ENCODE data around the gene GTF3C2. TPM values are rescaled to one million over a fixed set of nuclear protein-coding genes. Genes with fewer than 3 reads are reported as not detected.

Gene GTF3C2
- total and polyA plus RNA-seq, 2 of the 13 experiments (the other 11 are each of a cell fraction or from before 2014, with no cell fraction given): 77.5 to 130 TPM

DNA sequence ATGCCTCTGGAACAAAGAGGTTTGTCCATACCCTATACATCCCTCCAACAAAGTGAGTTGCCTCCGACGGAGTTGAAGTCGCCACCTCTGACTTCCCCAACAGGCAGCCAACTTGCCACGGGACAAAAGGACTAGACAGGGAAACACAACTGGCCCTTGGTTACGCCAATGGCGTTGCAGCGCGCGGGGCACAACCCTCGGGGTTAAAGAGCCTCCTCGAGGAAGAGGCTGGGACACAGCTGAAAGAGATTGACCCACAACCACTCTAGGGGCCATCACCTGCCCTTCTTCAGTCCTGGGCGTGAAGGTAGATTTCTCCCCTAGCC lies 545 bp downstream of the GTF3C2 start (continued):
- TF ChIP-seq, protein P1, sequence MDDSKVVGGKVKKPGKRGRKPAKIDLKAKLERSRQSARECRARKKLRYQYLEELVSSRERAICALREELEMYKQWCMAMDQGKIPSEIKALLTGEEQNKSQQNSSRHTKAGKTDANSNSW (CRISPR knock-in tag; IDR thresholded peaks at IDR 0.05; ENCODE audit: borderline replicate concordance): 0 out of 2 replicates have a peak, but pooled peaks have one; percentile 13
- TF ChIP-seq, protein P2, sequence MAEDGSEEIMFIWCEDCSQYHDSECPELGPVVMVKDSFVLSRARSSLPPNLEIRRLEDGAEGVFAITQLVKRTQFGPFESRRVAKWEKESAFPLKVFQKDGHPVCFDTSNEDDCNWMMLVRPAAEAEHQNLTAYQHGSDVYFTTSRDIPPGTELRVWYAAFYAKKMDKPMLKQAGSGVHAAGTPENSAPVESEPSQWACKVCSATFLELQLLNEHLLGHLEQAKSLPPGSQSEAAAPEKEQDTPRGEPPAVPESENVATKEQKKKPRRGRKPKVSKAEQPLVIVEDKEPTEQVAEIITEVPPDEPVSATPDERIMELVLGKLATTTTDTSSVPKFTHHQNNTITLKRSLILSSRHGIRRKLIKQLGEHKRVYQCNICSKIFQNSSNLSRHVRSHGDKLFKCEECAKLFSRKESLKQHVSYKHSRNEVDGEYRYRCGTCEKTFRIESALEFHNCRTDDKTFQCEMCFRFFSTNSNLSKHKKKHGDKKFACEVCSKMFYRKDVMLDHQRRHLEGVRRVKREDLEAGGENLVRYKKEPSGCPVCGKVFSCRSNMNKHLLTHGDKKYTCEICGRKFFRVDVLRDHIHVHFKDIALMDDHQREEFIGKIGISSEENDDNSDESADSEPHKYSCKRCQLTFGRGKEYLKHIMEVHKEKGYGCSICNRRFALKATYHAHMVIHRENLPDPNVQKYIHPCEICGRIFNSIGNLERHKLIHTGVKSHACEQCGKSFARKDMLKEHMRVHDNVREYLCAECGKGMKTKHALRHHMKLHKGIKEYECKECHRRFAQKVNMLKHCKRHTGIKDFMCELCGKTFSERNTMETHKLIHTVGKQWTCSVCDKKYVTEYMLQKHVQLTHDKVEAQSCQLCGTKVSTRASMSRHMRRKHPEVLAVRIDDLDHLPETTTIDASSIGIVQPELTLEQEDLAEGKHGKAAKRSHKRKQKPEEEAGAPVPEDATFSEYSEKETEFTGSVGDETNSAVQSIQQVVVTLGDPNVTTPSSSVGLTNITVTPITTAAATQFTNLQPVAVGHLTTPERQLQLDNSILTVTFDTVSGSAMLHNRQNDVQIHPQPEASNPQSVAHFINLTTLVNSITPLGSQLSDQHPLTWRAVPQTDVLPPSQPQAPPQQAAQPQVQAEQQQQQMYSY (CRISPR knock-in tag; IDR thresholded peaks at IDR 0.05): peak; percentile 48; the same call in 1 of the 2 replicates
- TF ChIP-seq SNAI1 (CRISPR knock-in tag; IDR thresholded peaks at IDR 0.05; ENCODE audit: borderline replicate concordance) (0 out of 2 replicates have a peak, but pooled peaks have one; percentile 39), ZNF557 (CRISPR knock-in tag; IDR thresholded peaks at IDR 0.05) (0 out of 2 replicates have a peak, but pooled peaks have one; percentile 34), NFYB (CRISPR knock-in tag; IDR thresholded peaks at IDR 0.05) (peak; percentile 72), ARNTL (CRISPR knock-in tag; IDR thresholded peaks at IDR 0.05) (no peak), ZNF121 (CRISPR knock-in tag; IDR thresholded peaks at IDR 0.05) (0 out of 2 replicates have a peak, but pooled peaks have one; percentile 28), AGO2 (optimal IDR thresholded peaks at IDR 0.05; ENCODE audit: low read depth, low read length) (peak; percentile 53), TEAD3 (CRISPR knock-in tag; optimal IDR thresholded peaks at IDR 0.05; ENCODE audit: borderline replicate concordance) (no peak), SIN3B (IDR thresholded peaks at IDR 0.05; ENCODE audit: low read length) (0 out of 2 replicates have a peak, but pooled peaks have one; percentile 66), ZNF484 (CRISPR knock-in tag; IDR thresholded peaks at IDR 0.05; ENCODE audit: borderline replicate concordance, low read depth) (0 out of 2 replicates have a peak, but pooled peaks have one; percentile 50), MTF1 (CRISPR knock-in tag; IDR thresholded peaks at IDR 0.05) (peak; percentile 24; the same call in 1 of the 2 replicates), ZNF558 (CRISPR knock-in tag; IDR thresholded peaks at IDR 0.05; ENCODE audit: borderline replicate concordance) (no peak), ZNF589 (CRISPR knock-in tag; conservative IDR thresholded peaks at IDR 0.05) (peak; percentile 27; the same call in 1 of the 2 replicates), NR2C2 (CRISPR knock-in tag; IDR thresholded peaks at IDR 0.05; ENCODE audit: borderline replicate concordance) (no peak), GLI4 (CRISPR knock-in tag; IDR thresholded peaks at IDR 0.05; ENCODE audit: borderline replicate concordance) (0 out of 2 replicates have a peak, but pooled peaks have one; percentile 3), ETV5 (CRISPR knock-in tag; IDR thresholded peaks at IDR 0.05; ENCODE audit: borderline replicate concordance) (no peak), ZNF44 (CRISPR knock-in tag; IDR thresholded peaks at IDR 0.05) (peak; percentile 82; the same call in 1 of the 2 replicates)
- TF ChIP-seq, protein P3, sequence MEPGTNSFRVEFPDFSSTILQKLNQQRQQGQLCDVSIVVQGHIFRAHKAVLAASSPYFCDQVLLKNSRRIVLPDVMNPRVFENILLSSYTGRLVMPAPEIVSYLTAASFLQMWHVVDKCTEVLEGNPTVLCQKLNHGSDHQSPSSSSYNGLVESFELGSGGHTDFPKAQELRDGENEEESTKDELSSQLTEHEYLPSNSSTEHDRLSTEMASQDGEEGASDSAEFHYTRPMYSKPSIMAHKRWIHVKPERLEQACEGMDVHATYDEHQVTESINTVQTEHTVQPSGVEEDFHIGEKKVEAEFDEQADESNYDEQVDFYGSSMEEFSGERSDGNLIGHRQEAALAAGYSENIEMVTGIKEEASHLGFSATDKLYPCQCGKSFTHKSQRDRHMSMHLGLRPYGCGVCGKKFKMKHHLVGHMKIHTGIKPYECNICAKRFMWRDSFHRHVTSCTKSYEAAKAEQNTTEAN (CRISPR knock-in tag; conservative IDR thresholded peaks at IDR 0.05): 0 out of 2 replicates have a peak, but pooled peaks have one; percentile 27
- TF ChIP-seq, protein P4, sequence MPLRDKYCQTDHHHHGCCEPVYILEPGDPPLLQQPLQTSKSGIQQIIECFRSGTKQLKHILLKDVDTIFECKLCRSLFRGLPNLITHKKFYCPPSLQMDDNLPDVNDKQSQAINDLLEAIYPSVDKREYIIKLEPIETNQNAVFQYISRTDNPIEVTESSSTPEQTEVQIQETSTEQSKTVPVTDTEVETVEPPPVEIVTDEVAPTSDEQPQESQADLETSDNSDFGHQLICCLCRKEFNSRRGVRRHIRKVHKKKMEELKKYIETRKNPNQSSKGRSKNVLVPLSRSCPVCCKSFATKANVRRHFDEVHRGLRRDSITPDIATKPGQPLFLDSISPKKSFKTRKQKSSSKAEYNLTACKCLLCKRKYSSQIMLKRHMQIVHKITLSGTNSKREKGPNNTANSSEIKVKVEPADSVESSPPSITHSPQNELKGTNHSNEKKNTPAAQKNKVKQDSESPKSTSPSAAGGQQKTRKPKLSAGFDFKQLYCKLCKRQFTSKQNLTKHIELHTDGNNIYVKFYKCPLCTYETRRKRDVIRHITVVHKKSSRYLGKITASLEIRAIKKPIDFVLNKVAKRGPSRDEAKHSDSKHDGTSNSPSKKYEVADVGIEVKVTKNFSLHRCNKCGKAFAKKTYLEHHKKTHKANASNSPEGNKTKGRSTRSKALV (CRISPR knock-in tag; IDR thresholded peaks at IDR 0.05): 0 out of 2 replicates have a peak, but pooled peaks have one; percentile 16
- TF ChIP-seq, protein P5, sequence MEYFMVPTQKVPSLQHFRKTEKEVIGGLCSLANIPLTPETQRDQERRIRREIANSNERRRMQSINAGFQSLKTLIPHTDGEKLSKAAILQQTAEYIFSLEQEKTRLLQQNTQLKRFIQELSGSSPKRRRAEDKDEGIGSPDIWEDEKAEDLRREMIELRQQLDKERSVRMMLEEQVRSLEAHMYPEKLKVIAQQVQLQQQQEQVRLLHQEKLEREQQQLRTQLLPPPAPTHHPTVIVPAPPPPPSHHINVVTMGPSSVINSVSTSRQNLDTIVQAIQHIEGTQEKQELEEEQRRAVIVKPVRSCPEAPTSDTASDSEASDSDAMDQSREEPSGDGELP (IDR thresholded peaks at IDR 0.05; ENCODE audit: borderline replicate concordance, low read depth): peak; percentile 48; the same call in 1 of the 2 replicates
